BLaER1 (cell line): ENCODE measurements around the gene RGS11.

Experiments used
- H3K27ac ChIP-seq: shearing (Covaris generic); formaldehyde crosslinking; 2 replicates; pipeline ENCODE4 v1.8.1; 2022
- H3K27me3 ChIP-seq: shearing (Covaris generic); formaldehyde crosslinking; 2 replicates; pipeline ENCODE4 v1.8.1; 2022
- H3K36me3 ChIP-seq: shearing (Covaris generic); formaldehyde crosslinking; 2 replicates; pipeline ENCODE4 v1.8.1; 2022
- H3K4me1 ChIP-seq: shearing (Covaris generic); formaldehyde crosslinking; 2 replicates; pipeline ENCODE4 v1.8.1; 2022
- H3K4me2 ChIP-seq: shearing (Covaris generic); formaldehyde crosslinking; 2 replicates; pipeline ENCODE4 v1.8.1; 2022
- H3K4me3 ChIP-seq: shearing (Covaris generic); formaldehyde crosslinking; 2 replicates; pipeline ENCODE4 v1.8.1; 2022
- H3K9ac ChIP-seq: shearing (Covaris generic); formaldehyde crosslinking; 2 replicates; pipeline ENCODE4 v1.8.1; 2022
- H3K9me3 ChIP-seq: shearing (Covaris generic); formaldehyde crosslinking; 2 replicates; pipeline ENCODE4 v1.8.1; 2022
- H4K20me1 ChIP-seq: shearing (Covaris generic); formaldehyde crosslinking; 2 replicates; pipeline ENCODE4 v1.8.1; 2022
- Cebpa-rat ChIP-seq: shearing (Covaris generic); IDR thresholded peaks from 2 replicates; pipeline ENCODE4 v1.8.1; 2022

The RGS11 gene

DNA sequence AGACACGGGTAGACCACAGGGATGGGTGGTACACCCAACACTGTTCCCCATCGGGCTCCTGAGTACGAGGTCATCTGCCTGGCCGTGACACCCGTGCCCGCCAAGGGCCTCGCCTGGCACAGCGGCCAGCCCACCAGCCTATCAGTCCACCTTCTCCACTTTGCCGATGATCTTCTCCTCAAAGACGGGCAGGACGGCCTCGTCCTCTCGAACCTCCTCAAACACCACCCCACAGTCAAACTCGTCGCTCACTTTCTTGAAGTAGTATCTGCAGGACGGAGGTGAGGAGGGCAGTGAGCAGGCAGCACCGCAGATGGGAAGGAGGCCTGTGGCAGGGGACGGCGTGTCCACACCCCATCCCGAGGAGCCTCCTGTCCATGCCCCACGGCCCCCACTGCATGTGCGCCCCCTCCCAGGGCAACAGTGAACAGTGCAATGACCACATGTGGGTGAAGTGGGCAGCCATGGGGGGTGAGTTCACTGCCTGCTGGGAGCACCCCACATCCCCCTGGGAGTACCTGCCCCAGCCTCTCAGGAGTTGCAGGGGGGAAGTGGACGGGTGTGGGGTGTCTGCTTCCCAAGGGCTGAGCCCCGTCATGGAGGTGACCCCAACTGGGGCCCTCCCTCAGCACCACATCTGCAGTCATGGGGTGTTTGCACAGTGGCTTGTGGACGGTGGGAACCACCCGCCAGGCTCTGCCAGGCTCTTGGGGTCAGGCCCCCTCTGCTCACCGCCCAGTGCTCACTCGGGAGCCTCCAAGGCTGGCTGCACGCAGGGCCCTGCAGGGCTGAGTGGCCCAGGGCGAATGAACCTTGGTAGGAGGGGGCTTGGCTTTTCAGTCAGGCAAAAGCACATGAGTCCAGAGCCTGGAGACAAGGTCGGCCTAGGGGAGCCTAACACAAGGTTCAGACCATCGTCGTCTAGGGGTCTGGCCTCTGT is 12.5 kb upstream of the RGS11 start:
- peaks cover 70% of the 10 kb centered on the region for H3K36me3 ChIP-seq

DNA sequence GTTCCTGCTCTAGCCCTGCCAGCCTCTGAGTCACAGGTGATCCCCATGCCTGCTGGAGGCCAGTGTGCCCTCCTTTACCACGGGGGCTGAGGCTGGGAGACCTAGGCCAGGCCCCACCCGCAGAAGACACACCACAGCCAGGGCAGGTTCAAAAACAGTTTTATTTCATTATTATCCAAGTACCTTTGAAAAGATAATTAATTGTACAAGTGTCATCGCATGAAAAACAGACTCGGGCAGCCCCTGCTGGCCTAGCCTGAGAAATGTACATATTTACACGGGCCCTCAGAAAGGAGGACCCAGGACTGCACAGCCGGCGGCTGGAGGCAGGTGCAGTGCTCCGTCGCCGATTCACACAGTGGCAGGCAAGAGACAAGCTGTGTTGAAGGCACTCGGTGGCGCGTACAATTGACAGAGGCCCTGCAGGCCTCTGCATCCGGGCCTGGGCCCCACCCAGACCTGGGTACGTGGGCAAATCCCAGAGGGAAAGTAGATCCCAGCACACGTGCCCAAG is 11.6 kb upstream of the RGS11 start:
- Histone ChIP-seq H3K9me3 (peaks cover 4% of the 10 kb centered on the region; the same call in 1 of the 2 replicates), H3K4me3 (no peak overlapping the region), H3K4me2 (peak overlapping the region; percentile 52), H4K20me1 (peaks cover 58% of the 10 kb centered on the region), H3K9ac (no peak overlapping the region), H3K27me3 (peaks cover 11% of the 10 kb centered on the region; the same call in 1 of the 2 replicates), H3K4me1 (peaks cover 57% of the 10 kb centered on the region), H3K27ac (peak overlapping the region; percentile 13; the same call in 1 of the 2 replicates), H3K36me3 (peaks cover 61% of the 10 kb centered on the region)
- no peak for TF ChIP-seq Cebpa-rat

More for the DNA sequence above, 12.5 kb upstream of the RGS11 start:
- Histone ChIP-seq H3K9ac (no peak overlapping the region), H3K27ac (no peak overlapping the region), H4K20me1 (peaks cover 66% of the 10 kb centered on the region), H3K27me3 (peaks cover 3% of the 10 kb centered on the region; the same call in 1 of the 2 replicates), H3K4me3 (no peak overlapping the region), H3K9me3 (peaks cover 4% of the 10 kb centered on the region; the same call in 1 of the 2 replicates), H3K4me1 (peaks cover 50% of the 10 kb centered on the region), H3K4me2 (peak overlapping the region; percentile 52)
- TF ChIP-seq Cebpa-rat: no peak

DNA sequence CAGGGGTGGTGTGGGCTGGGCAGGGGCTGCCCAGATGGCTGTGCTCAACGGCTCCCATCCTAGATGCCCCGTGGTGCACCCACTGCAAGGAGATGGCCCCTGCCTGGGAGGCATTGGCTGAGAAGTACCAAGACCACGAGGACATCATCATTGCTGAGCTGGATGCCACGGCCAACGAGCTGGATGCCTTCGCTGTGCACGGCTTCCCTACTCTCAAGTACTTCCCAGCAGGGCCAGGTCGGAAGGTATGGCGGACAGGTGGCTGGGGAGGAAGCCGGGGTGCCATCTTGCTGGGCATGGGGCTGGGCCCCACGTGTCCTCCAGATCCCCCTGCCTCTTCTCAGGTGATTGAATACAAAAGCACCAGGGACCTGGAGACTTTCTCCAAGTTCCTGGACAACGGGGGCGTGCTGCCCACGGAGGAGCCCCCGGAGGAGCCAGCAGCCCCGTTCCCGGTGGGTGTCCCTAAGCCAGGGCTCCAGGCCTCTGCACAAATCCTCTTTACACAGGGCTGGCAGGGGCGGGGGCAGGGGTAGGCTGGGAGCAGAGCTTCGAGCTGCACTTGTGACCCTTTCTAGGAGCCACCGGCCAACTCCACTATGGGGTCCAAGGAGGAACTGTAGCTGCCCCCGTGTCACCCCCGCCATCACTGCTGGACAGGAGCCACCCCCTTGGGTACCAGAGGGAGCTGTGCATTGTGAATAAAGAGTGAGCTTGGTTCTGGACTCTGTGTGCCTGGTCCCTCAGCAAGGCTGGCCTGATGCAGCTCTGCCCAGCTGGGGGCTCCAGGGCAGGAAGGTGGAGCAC is 10.9 kb upstream of the RGS11 start:
- Histone ChIP-seq H3K27me3 (peaks cover 16% of the 10 kb centered on the region), H3K4me3 (no peak overlapping the region), H3K36me3 (peaks cover 55% of the 10 kb centered on the region), H3K4me1 (peaks cover 57% of the 10 kb centered on the region), H3K9me3 (peaks cover 4% of the 10 kb centered on the region; the same call in 1 of the 2 replicates), H4K20me1 (peaks cover 51% of the 10 kb centered on the region), H3K4me2 (peak overlapping the region; percentile 52), H3K27ac (peak overlapping the region; percentile 13; the same call in 1 of the 2 replicates), H3K9ac (no peak overlapping the region)
- TF ChIP-seq Cebpa-rat: no peak

DNA sequence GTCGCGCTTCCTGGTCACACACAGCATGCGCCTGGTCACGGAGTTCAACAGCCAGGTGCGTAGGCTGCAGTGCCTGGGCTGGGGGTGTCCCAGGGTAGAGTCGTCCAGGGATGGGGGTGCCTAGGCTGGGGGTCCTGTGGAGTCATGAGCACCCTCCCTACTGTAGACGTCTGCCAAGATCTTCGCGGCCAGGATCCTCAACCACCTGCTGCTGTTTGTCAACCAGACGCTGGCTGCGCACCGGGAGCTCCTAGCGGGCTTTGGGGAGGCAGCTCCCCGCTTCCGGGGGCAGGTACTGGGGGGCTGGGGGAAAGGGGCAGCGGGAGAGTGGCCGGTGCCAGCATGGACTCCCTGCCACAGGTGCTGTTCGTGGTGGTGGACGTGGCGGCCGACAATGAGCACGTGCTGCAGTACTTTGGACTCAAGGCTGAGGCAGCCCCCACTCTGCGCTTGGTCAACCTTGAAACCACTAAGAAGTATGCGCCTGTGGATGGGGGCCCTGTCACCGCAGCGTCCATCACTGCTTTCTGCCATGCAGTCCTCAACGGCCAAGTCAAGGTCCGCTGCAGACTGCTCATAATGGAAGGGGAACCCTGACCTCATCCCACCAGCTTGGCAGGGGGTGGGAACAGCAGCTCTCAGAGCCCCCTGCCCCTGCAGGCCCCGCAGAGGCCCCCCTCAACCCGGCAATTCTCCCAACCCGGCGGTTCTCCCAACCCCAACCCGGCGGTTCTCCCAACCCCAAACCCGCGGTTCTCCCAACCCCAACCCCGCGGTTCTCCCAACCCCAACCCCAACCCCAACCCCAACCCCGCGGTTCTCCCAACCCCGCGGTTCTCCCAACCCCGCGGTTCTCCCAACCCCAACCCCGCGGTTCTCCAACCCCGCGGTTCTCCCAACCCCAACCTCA is 9.7 kb upstream of the RGS11 start:
- peak overlapping the region; percentile 42 for H3K4me2 ChIP-seq
- H4K20me1 ChIP-seq: peaks cover 38% of the 10 kb centered on the region; the same call in 1 of the 2 replicates

DNA sequence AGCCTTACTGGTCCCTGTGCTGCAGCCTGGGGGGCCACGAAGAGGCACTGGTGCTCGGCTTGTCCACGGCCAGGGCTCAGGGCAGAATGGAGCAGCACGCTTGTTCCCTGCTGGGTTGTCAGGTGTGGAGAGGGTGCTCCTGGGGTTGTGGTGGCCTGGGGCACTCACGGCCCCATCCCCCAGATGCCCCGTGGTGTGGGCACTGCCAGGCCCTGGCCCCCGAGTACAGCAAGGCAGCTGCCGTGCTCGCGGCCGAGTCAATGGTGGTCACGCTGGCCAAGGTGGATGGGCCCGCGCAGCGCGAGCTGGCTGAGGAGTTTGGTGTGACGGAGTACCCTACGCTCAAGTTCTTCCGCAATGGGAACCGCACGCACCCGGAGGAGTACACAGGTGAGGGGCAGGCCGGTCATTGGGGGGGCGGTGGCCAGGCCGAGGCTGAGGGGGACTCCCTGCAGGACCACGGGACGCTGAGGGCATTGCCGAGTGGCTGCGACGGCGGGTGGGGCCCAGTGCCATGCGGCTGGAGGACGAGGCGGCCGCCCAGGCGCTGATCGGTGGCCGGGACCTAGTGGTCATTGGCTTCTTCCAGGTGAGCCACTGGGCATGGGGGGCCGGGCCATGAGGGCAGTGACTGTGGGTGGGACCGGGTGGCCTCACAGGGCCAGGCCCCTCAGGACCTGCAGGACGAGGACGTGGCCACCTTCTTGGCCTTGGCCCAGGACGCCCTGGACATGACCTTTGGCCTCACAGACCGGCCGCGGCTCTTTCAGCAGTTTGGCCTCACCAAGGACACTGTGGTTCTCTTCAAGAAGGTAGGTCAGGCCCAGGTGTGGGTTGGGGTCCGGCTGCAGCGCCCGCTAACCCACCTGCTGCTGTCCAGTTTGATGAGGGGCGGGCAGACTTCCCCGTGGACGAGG is 8.7 kb upstream of the RGS11 start:
- Histone ChIP-seq H3K9me3 (peaks cover 4% of the 10 kb centered on the region; the same call in 1 of the 2 replicates), H3K27me3 (peaks cover 37% of the 10 kb centered on the region), H3K4me3 (no peak overlapping the region), H4K20me1 (peaks cover 29% of the 10 kb centered on the region; the same call in 1 of the 2 replicates), H3K4me1 (peaks cover 57% of the 10 kb centered on the region), H3K4me2 (peak overlapping the region; percentile 42), H3K36me3 (peaks cover 33% of the 10 kb centered on the region), H3K9ac (no peak overlapping the region), H3K27ac (no peak overlapping the region)
- no peak for TF ChIP-seq Cebpa-rat

More for the DNA sequence above, 9.7 kb upstream of the RGS11 start:
- Histone ChIP-seq H3K9me3 (peaks cover 4% of the 10 kb centered on the region; the same call in 1 of the 2 replicates), H3K9ac (no peak overlapping the region), H3K36me3 (peaks cover 42% of the 10 kb centered on the region), H3K27ac (no peak overlapping the region), H3K4me3 (no peak overlapping the region), H3K27me3 (peaks cover 29% of the 10 kb centered on the region), H3K4me1 (peaks cover 57% of the 10 kb centered on the region)
- TF ChIP-seq Cebpa-rat: no peak

DNA sequence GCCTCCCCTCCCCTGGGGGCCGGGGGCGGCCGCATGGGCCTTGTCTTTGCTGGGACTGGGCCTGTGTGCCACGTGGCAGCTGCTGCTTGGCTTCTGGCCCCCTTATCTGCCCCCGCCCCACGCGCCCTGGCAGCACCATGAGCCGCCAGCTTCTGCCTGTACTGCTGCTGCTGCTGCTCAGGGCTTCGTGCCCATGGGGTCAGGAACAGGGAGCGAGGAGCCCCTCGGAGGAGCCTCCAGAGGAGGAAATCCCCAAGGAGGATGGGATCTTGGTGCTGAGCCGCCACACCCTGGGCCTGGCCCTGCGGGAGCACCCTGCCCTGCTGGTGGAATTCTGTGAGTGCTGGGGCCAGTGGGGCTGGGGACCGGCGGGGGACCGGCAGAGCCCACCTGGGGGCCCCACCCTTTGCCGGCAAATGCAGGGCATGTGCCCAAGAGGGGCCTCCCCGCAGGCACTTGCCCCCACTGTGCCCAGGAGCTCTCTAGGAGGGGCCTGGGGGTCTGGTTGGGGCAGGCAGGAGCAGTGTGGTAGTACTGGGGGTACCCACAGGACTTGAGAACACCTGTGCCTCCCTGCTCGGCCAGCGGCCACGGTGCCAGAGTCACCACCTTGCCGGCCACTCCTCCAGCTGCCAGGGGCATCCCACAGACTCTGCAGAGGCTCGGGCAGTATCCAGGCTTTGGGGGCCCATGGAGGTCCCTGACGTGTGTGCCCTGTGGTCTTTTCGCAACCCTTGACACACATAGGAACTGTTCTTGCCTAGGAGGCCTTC is 7.5 kb upstream of the RGS11 start, which contains the start of gene PDIA2:
Gene PDIA2, plus strand, starts transcription at position 132 of the 773 bp plus-strand sequence. Its CDS starts 6 bp downstream, at position 138.
- Histone ChIP-seq H3K36me3 (peaks cover 20% of the 10 kb centered on the region), H3K27me3 (peaks cover 46% of the 10 kb centered on the region), H3K27ac (no peak within 1 kb of the TSS), H3K4me2 (peak within 1 kb of the TSS; percentile 59), H4K20me1 (0 out of 2 replicates have a peak, but pooled peaks cover 16% of the 10 kb centered on the region), H3K4me3 (no peak within 1 kb of the TSS), H3K9ac (peak within 1 kb of the TSS; percentile 15; the same call in 1 of the 2 replicates), H3K9me3 (peaks cover 4% of the 10 kb centered on the region; the same call in 1 of the 2 replicates), H3K4me1 (peaks cover 60% of the 10 kb centered on the region)
- no peak for TF ChIP-seq Cebpa-rat

DNA sequence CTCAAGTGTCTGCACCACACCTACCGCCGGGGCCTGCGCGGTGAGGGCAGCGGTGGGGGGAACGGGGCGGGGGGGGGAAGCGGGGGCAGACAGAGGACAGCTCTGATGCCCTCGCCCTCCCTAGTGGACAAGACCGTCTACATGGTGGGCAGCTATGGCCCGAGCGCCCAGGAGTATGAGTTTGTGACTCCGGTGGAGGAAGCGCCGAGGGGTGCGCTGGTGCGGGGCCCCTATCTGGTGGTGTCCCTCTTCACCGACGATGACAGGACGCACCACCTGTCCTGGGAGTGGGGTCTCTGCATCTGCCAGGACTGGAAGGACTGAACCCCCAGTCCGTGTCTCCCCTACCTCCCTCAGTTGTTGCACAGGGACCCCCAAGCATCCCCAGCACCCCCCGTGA is 6.7 kb upstream of the RGS11 start:
- peaks cover 13% of the 10 kb centered on the region for H3K36me3 ChIP-seq
- no peak overlapping the region for H3K9ac ChIP-seq
- peaks cover 52% of the 10 kb centered on the region for H3K4me1 ChIP-seq
- peaks cover 4% of the 10 kb centered on the region; the same call in 1 of the 2 replicates for H3K9me3 ChIP-seq
- no peak overlapping the region for H3K27ac ChIP-seq
- H4K20me1 ChIP-seq: 0 out of 2 replicates have a peak, but pooled peaks cover 11% of the 10 kb centered on the region
- no peak for TF ChIP-seq Cebpa-rat
- no peak overlapping the region for H3K4me2 ChIP-seq
- H3K4me3 ChIP-seq: no peak overlapping the region
- peaks cover 51% of the 10 kb centered on the region for H3K27me3 ChIP-seq
